ENCODE results near the gene UST.

DNA sequence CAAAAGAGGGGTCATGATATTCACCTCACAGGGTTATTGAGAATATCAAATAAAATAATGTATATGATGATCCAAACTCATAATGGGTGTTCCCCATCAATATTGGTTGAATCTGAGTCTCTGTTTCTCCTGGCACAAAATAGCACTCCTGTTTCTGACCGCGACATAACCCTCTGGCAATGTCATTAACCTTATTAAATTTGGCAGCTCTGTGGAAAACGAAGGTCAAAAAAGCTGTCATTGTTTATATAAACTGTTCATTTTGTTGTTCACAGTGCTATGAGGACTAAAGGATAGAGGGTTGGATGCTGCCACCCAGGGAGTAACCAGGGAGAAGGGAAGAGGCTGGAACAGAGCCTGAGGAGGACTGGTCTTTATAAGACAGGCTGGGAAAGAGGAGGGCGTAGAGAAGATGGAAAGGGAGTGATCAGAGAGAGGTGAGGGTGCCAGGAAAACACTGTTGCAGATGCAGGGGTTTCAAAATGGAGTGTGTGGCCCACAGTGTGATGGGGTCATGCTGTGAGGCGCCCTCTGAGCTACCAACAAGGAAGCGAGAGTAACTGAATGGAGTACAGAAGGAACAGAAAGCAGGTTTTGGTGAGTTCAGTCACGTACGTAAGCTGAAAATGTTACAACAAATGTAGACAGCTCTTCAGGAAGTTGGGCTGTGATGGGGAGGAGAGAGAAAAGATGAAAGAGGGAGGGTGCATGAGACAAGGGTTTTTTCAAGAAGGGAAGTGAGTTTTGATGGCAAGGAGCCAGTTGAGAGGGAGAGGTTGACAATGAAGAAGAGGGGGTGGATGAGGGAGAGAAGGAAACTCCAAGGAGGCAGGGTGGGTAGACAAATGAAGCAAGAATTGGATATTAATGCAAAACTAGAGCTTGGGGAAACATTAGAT lies 319.1 kb downstream of the UST start:
- TF ChIP-seq, protein P1, sequence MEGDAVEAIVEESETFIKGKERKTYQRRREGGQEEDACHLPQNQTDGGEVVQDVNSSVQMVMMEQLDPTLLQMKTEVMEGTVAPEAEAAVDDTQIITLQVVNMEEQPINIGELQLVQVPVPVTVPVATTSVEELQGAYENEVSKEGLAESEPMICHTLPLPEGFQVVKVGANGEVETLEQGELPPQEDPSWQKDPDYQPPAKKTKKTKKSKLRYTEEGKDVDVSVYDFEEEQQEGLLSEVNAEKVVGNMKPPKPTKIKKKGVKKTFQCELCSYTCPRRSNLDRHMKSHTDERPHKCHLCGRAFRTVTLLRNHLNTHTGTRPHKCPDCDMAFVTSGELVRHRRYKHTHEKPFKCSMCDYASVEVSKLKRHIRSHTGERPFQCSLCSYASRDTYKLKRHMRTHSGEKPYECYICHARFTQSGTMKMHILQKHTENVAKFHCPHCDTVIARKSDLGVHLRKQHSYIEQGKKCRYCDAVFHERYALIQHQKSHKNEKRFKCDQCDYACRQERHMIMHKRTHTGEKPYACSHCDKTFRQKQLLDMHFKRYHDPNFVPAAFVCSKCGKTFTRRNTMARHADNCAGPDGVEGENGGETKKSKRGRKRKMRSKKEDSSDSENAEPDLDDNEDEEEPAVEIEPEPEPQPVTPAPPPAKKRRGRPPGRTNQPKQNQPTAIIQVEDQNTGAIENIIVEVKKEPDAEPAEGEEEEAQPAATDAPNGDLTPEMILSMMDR (IDR thresholded peaks at IDR 0.05; ENCODE audit: insufficient read depth, low read length, poor library complexity, severe bottlenecking) = no peak
- TF ChIP-seq EZH2phosphoT487 (conservative IDR thresholded peaks at IDR 0.05; ENCODE audit: low read length) = no peak

Measured in SU-DHL-6 (cell line).